Neural crest cell (in vitro differentiated cells): ENCODE results near the gene JAK2. TPM values are rescaled to one million over a fixed set of nuclear protein-coding genes. Genes with fewer than 3 reads are reported as not detected.

Source experiments
- DNase-seq: peaks from one replicate; pipeline ENCODE4 v3.0.0; 2021; ENCODE audit warnings: low read depth, mixed read lengths, low spot score
- H3K27ac Mint-ChIP-seq: one replicate; pipeline ENCODE4 v1.8.0; 2021; ENCODE audit warnings: mild to moderate bottlenecking, mixed read lengths; ENCODE audit not compliant: unreplicated experiment
- H3K27me3 Mint-ChIP-seq: 2 replicates; pipeline ENCODE4 v1.8.0; 2021; ENCODE audit warnings: low read depth, mild to moderate bottlenecking, mixed read lengths
- H3K36me3 Mint-ChIP-seq: 2 replicates; pipeline ENCODE4 v1.8.0; 2021; ENCODE audit warnings: low read depth, mild to moderate bottlenecking, mixed read lengths
- H3K4me1 Mint-ChIP-seq: 2 replicates; pipeline ENCODE4 v1.8.0; 2021; ENCODE audit warnings: mixed read lengths
- H3K4me3 Mint-ChIP-seq: one replicate; pipeline ENCODE4 v1.8.0; 2021; ENCODE audit warnings: mild to moderate bottlenecking, mixed read lengths
- H3K9me3 Mint-ChIP-seq: 2 replicates; pipeline ENCODE4 v1.8.0; 2021; ENCODE audit warnings: mixed read lengths
- CTCF ChIP-seq: fragments of 200-600 bp; sonication (generic); conservative IDR thresholded peaks from 2 replicates; pipeline ENCODE4 v1.5.0; 2021; ENCODE audit warnings: antibody characterized with exemption, mild to moderate bottlenecking
- total RNA-seq: library from RNA; stranded (reverse); gene quantifications from 2 replicates; pipeline ENCODE4 v1.2.1, GENCODE V29; 2021

JAK2 gene
- total RNA-seq, 1 donor from 2014 or later: 5.0 TPM

GRCh38 chr9:5146241-5146640, 161.2 kb downstream of the JAK2 start:
- peaks cover 3% of the 10 kb centered on the region for H3K36me3 Mint-ChIP-seq
- no peaks in the 10 kb centered on the region for H3K4me1 Mint-ChIP-seq
- H3K9me3 Mint-ChIP-seq: peaks cover 8% of the 10 kb centered on the region
- no peak for TF ChIP-seq CTCF
- H3K27me3 Mint-ChIP-seq: no peaks in the 10 kb centered on the region
- no peak for DNase-seq
- H3K27ac Mint-ChIP-seq: no peak overlapping the region
- H3K4me3 Mint-ChIP-seq: no peak overlapping the region

Other genes starting within 250 kb of the JAK2 start
- 59.0 and 67.4 TPM in 2 replicates for gene AK3, start 244.1 kb upstream of the JAK2 start, total RNA-seq
- 12.7 TPM in 2 replicates for gene RCL1, start 192.3 kb upstream of the JAK2 start, total RNA-seq
- not detected in 2 replicates for gene INSL6, start 200.4 kb downstream of the JAK2 start, total RNA-seq
- not detected in 2 replicates for gene INSL4, start 246.1 kb downstream of the JAK2 start, total RNA-seq